ENCODE results near the gene KRT75. TPM values are rescaled to one million over a fixed set of nuclear protein-coding genes. Genes with fewer than 3 reads are reported as not detected.

The KRT75 gene
- total RNA-seq, 1 experiment from 2014 or later: not detected

- TF ChIP-seq GRHL2 (CRISPR knock-in tag; IDR thresholded peaks at IDR 0.05; ENCODE audit: insufficient replicate concordance, severe bottlenecking): no peak
- TF ChIP-seq IRF2 (CRISPR knock-in tag; IDR thresholded peaks at IDR 0.05; ENCODE audit: borderline replicate concordance, low read depth): no peak
- no peak for TF ChIP-seq FOXK1 (CRISPR knock-in tag; IDR thresholded peaks at IDR 0.05)
- no peak for TF ChIP-seq RORB (CRISPR knock-in tag; IDR thresholded peaks at IDR 0.05)
- no peak for TF ChIP-seq ZNF425 (CRISPR knock-in tag; conservative IDR thresholded peaks at IDR 0.05)
- TF ChIP-seq IRF1 (CRISPR knock-in tag; IDR thresholded peaks at IDR 0.05): no peak
- no peak for TF ChIP-seq TEAD1 (CRISPR knock-in tag; IDR thresholded peaks at IDR 0.05)
- ChIA-PET CTCF (interaction anchor here (1.7 to 2.3 kb wide), 2 partner anchors 9 to 38 kb away, joined by 4 to 8 read pairs; no protein-coding TSS in a partner anchor), POLR2A (no interaction called here)
- H3K4me3 Mint-ChIP-seq: no peak overlapping the region
- no peaks in the 10 kb centered on the region for H3K27me3 Mint-ChIP-seq (ENCODE audit: low read depth)
- DNase-seq (ENCODE audit: low spot score) (no peak), ATAC-seq (no peak)
- H3K4me1 Mint-ChIP-seq: peaks cover 8% of the 10 kb centered on the region
- H3K36me3 Mint-ChIP-seq: no peaks in the 10 kb centered on the region
- H3K9me3 Mint-ChIP-seq: peaks cover 5% of the 10 kb centered on the region
- no peak overlapping the region for H3K27ac Mint-ChIP-seq
Observed at GRCh38 chr12:52433501-52434080, 580 bp downstream of the KRT75 start.

GRCh38 chr12:52432559-52433207, 1.5 kb downstream of the KRT75 start:
- no peak for DNase-seq (ENCODE audit: low spot score)
- no peaks in the 10 kb centered on the region for H3K36me3 Mint-ChIP-seq
- ChIA-PET CTCF (interaction anchor here (1.0 to 2.3 kb wide), 3 partner anchors 10 to 37 kb away, joined by 3 to 8 read pairs (median 4); no protein-coding TSS in a partner anchor), POLR2A (no interaction called here)
- H3K4me1 Mint-ChIP-seq: peaks cover 8% of the 10 kb centered on the region
- H3K9me3 Mint-ChIP-seq: peaks cover 7% of the 10 kb centered on the region
- no peak overlapping the region for H3K27ac Mint-ChIP-seq
- H3K4me3 Mint-ChIP-seq: no peak overlapping the region
- ATAC-seq: no peak
- no peaks in the 10 kb centered on the region for H3K27me3 Mint-ChIP-seq (ENCODE audit: low read depth)
- TF ChIP-seq IRF1 (CRISPR knock-in tag; IDR thresholded peaks at IDR 0.05): no peak
- no peak for TF ChIP-seq CTCF (IDR thresholded peaks at IDR 0.05)
- no peak for TF ChIP-seq MYBL2 (CRISPR knock-in tag; IDR thresholded peaks at IDR 0.05)
- TF ChIP-seq GABPB1 (CRISPR knock-in tag; IDR thresholded peaks at IDR 0.05): no peak
- no peak for TF ChIP-seq ZNF138 (CRISPR knock-in tag; conservative IDR thresholded peaks at IDR 0.05)
- TF ChIP-seq AFF4 (CRISPR knock-in tag; IDR thresholded peaks at IDR 0.05; ENCODE audit: borderline replicate concordance): no peak
- no peak for TF ChIP-seq CBFB (CRISPR knock-in tag; IDR thresholded peaks at IDR 0.05; ENCODE audit: low read depth)
- TF ChIP-seq FOXP1 (CRISPR knock-in tag; IDR thresholded peaks at IDR 0.05; ENCODE audit: borderline replicate concordance): no peak
- TF ChIP-seq ATF6 (CRISPR knock-in tag; IDR thresholded peaks at IDR 0.05): no peak
- TF ChIP-seq ZNF671 (CRISPR knock-in tag; IDR thresholded peaks at IDR 0.05): no peak
- TF ChIP-seq ZNF512 (CRISPR knock-in tag; IDR thresholded peaks at IDR 0.05; ENCODE audit: borderline replicate concordance): no peak
- TF ChIP-seq NR3C1 (CRISPR knock-in tag; conservative IDR thresholded peaks at IDR 0.05; ENCODE audit: low read depth): no peak
- no peak for TF ChIP-seq CREM (CRISPR knock-in tag; IDR thresholded peaks at IDR 0.05)
- TF ChIP-seq HMGA2 (CRISPR knock-in tag; IDR thresholded peaks at IDR 0.05): no peak
- no peak for TF ChIP-seq ZNF263 (CRISPR knock-in tag; IDR thresholded peaks at IDR 0.05; ENCODE audit: low read depth)
